GM18870 (cell line): ENCODE results near the gene PLEKHA4.
"Not testable (repeated sequence)": the region's sequence is repeated elsewhere in the genome, so short reads cannot be mapped to it uniquely, and the experiment has no call there.

Experiments used
- ATAC-seq: cut with Tn5 transposase; IDR thresholded peaks from one replicate; pipeline ENCODE4 v1.9.1; 2021; ENCODE audit warnings: moderate library complexity; ENCODE audit not compliant: unreplicated experiment

Gene PLEKHA4

DNA sequence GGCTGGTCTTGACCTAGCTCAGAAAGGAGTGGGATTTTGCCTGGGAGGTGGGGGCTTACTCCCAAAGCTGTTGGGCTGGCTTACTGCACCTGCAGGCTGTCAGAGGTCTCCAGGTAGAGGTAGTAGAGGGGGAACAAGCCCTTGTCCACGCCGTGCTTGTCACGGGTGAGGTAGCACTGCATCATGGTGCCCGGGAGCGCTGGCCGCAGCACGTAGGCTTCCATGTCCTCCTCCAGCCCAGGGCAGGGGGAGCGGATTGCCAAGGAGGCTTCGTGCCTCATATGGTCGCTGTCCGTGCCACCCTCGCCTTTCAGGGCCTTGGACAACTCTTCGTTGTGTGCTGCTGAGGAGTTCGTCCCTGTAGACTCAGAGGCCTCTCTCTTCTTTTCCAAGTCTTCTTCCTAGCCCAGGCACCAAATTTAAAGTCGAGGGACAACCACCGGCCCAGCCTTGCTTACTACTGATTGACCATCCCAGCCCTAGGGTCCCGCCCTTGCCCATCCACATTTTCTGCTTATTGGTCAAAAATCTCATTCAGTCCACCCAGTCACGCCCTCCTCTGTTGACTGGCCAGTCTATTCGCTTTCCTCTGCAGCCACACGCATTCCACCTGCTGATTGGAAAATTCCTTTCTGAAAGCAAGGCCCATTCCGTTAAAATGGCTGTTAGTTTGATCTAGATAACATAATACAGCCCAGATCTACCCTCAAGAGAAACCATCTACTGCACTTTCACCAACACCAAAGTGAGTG, 19.6 kb upstream of the PLEKHA4 start:
- no peak for ATAC-seq

- no peak for ATAC-seq
These were observed 15.3 kb upstream of the PLEKHA4 start for GRCh38 chr19:48883726-48884125.

DNA sequence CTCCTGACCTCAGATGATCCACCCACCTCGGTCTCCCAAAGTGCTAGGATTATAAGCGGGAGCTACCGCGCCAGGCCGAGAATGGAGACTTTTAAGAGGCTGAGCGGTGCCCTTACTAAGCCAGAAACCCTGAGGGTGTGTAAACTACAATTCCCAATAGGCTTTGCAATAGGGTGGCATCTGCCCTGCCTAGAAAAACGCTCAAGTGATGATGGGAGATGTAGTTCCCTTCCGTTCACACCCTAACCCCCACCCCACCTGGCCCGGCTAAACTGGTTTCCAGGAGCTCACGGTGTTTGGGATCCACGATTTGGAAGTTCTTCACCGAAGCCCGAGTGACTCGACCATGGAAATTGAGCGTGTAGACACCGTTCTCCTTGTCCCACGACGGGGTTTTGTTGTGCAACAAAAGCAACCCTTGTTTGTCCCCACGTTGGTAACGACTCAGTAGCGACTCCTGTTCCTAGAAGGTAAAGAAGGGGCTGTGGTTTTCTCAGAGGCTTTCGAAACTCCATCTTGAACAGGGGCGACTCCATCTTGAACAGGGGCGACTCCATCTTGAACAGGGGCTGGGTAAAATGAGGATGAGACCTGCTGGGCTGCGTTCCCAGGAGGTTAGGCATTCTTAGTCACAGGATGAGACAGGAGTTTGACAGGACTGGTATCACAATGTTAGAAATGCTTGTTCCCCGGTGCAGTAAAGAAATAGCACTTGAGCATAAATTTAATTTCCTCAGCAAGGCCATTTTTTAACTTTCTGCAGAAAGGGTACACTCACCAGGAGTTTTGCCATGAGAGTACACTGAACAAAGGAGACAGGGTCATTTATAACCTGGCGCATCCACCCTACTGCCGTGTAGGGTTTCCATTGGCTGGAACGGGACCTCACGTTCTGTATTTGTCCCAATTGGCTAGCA, 13.6 kb upstream of the PLEKHA4 start:
- ATAC-seq, result no peak

- ATAC-seq, result not testable (repeated sequence)
These were observed 11.3 kb upstream of the PLEKHA4 start for GRCh38 chr19:48879696-48880095.

GRCh38 chr19:48879025-48879637, 10.7 kb upstream of the PLEKHA4 start:
- ATAC-seq, result no peak

DNA sequence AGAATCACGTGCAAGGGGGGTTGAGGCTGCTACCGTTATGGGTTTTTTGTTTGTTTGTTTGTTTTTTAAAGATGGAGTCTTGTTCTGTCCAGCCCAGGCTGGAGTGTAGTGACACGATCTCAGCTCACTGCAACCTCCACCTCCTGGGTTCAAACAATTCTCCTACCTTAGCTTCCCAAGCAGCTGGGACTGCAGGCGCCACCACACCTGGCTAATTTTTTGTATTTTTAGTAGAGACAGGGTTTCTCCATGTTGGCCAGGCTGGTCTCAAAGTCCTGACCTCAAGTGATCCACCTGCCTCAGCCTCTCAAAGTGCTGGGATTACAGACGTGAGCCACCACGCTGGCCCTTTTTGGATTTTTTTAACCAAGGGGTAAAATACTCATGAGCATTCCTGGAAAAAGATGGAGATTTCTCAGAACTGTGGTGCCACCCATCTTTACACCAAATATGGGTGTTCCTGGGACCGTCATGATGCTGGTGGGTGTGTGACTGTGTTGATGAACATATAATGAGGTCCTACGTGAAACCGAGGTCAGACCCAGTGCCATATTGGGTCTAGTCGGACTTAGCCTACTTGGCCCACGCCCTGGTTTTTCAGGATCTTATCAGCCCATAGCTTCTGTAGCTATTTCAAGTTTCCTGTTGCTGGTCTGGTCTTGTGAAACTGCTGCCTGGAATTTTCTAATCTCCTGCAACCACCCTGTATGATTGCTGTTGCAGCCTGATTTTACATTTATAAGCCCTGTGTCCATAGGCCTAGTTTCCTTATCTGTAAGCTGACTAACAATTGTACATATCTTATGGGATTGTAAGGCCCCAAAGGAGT, 10.0 kb upstream of the PLEKHA4 start:
- no peak for ATAC-seq

DNA sequence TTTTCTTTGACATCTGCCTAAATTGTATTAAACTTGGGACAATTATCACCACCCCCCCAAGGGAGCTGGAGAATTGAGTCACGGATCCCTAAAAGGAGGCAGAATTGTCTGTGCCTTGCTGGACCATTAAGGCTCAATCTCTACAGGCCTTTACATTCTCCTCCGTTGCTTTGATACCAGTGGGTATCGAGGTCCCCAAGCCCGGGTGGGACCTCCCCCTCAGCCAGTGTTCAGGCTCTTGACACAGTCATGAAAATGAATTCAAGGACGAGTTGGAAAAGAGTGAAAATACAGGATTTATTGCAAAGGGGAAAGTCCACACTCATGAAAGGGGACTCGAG, 9.4 kb upstream of the PLEKHA4 start:
- ATAC-seq, result no peak

GRCh38 chr19:48876043-48876981, 7.9 kb upstream of the PLEKHA4 start:
- not testable (repeated sequence) for ATAC-seq

DNA sequence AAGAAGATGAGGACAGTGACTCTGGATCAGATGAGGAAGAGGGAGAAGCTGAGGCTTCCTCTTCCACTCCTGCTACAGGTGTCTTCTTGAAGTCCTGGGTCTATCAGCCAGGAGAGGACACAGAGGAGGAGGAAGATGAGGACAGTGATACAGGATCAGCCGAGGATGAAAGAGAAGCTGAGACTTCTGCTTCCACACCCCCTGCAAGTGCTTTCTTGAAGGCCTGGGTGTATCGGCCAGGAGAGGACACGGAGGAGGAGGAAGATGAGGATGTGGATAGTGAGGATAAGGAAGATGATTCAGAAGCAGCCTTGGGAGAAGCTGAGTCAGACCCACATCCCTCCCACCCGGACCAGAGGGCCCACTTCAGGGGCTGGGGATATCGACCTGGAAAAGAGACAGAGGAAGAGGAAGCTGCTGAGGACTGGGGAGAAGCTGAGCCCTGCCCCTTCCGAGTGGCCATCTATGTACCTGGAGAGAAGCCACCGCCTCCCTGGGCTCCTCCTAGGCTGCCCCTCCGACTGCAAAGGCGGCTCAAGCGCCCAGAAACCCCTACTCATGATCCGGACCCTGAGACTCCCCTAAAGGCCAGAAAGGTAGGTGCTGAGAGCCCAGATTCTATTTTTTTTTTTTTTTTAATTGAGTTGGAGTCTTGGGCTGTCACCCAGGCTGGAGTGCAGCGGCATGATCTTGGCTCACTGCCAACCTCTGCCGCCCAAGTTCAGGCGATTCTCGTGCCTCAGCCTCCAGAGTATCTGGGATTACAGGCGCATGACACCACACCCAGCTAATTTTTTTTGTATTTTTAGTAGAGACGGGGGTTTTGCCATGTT, 6.1 kb upstream of the PLEKHA4 start:
- no peak for ATAC-seq

DNA sequence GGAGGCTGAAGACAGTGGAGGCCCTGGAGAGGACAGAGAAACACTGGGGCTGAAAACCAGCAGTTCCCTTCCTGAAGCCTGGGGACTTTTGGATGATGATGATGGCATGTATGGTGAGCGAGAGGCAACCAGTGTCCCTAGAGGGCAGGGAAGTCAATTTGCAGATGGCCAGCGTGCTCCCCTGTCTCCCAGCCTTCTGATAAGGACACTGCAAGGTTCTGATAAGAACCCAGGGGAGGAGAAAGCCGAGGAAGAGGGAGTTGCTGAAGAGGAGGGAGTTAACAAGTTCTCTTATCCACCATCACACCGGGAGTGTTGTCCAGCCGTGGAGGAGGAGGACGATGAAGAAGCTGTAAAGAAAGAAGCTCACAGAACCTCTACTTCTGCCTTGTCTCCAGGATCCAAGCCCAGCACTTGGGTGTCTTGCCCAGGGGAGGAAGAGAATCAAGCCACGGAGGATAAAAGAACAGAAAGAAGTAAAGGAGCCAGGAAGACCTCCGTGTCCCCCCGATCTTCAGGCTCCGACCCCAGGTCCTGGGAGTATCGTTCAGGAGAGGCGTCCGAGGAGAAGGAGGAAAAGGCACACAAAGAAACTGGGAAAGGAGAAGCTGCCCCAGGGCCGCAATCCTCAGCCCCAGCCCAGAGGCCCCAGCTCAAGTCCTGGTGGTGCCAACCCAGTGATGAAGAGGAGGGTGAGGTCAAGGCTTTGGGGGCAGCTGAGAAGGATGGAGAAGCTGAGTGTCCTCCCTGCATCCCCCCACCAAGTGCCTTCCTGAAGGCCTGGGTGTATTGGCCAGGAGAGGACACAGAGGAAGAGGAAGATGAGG, 5.3 kb upstream of the PLEKHA4 start:
- no peak for ATAC-seq

- no peak for ATAC-seq
These were observed 4.6 kb upstream of the PLEKHA4 start for GRCh38 chr19:48872884-48873475.

- peak; percentile 37 for ATAC-seq
These were observed 3.9 kb upstream of the PLEKHA4 start, which contains the start of gene PPP1R15A for GRCh38 chr19:48872182-48872883. Gene PPP1R15A (plus strand): TSS chr19:48872421. CDS start chr19:48873234, 813 bp downstream.

DNA sequence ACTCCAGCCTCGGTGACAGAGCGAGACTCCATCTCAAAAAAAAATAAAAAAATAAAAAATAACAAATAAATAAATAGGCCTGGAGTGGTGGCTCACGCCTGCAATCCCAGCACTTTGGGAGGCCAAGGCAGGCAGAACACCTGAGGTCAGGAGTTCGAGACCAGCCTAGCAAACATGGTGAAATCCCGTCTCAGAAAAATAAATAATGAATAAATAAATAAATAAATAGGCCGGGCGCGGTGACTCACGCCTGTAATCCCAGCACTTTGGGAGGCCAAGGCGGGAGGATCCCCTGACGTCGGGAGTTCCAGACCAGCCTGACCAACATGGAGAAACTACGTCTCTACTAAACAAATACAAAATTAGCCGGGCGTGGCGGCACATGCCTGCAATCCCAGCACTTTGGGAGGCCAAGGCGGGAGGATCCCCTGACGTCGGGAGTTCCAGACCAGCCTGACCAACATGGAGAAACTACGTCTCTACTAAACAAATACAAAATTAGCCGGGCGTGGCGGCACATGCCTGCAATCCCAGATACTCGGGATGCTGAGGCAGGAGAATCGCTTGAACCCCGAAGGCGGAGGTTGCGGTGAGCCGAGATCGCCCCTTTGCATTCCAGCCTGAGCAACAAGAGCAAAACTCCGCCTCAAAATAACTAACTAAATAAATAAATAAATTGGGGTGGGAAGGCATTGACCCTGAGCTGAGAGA, 3.2 kb upstream of the PLEKHA4 start:
- not testable (repeated sequence) for ATAC-seq

GRCh38 chr19:48870048-48870447, 1.6 kb upstream of the PLEKHA4 start:
- ATAC-seq, result no peak

DNA sequence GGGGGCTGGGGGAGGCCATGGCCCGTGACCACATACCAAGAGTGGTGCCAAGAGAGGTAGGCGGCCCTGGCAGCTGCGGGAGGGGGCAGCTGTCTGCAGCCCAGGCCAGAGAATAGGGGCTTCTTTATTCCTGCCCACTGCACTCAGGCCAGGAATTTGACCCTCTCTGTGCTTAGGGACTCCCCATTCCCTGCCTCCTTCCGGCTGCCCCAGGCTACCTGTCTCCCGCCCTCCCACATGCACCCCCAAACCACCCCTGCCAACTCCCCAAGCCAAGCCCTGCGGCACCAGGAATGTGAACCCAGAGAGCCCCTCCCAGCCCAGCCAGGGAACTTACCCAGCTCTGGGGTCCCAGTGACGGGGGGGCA, 687 bp downstream of the PLEKHA4 start:
- ATAC-seq, result no peak

GRCh38 chr19:48867123-48867745, 1.2 kb downstream of the PLEKHA4 start:
- ATAC-seq, result no peak
